K562 (cell line): ENCODE measurements around the gene THYN1. TPM values are rescaled to one million over a fixed set of nuclear protein-coding genes. Genes with fewer than 3 reads are reported as not detected.

ENCODE experiments used
- ATF4 ChIP-seq: fragments of 450-650 bp; formaldehyde crosslinking; IDR thresholded peaks from 2 replicates; pipeline ENCODE4 v1.4.0; 2022; ENCODE audit warnings: mild to moderate bottlenecking, moderate library complexity
- HCFC1 ChIP-seq: IDR thresholded peaks from 2 replicates; pipeline ENCODE4 v1.6.1; 2012; ENCODE audit warnings: low read depth, low read length, improper control_type of control experiment
- HIVEP1 ChIP-seq: fragments of 250-450 bp; sonication (Bioruptor Pico); IDR thresholded peaks from 2 replicates; pipeline ENCODE4 v1.4.0; 2020; ENCODE audit warnings: mild to moderate bottlenecking
- JUN ChIP-seq, 2 experiments: sonication (generic) in 1 of 2; formaldehyde crosslinking in 1 of 2; IDR thresholded peaks; 2 replicates each; pipeline versions ENCODE4 v1.6.1 to v1.8.0; 2012 to 2022; ENCODE audit warnings: borderline replicate concordance in 2 of 2, mild to moderate bottlenecking in 2 of 2, improper control_type of control experiment in 1 of 2, low read depth in 1 of 2, low read length in 1 of 2, missing genetic modification reagents in 1 of 2
- LARP7 ChIP-seq: fragments of 450-650 bp; IDR thresholded peaks from 2 replicates; pipeline ENCODE4 v1.6.1; 2016
- MEIS2 ChIP-seq: fragments of 450-650 bp; IDR thresholded peaks from 2 replicates; pipeline ENCODE4 v1.6.1; 2014; ENCODE audit warnings: mild to moderate bottlenecking; ENCODE audit not compliant: partially characterized antibody
- NONO ChIP-seq, 2 experiments: fragments of 200-400 bp in 1 of 2; fragments of 450-650 bp in 1 of 2; formaldehyde crosslinking in 1 of 2; IDR thresholded peaks; 2 replicates each; pipeline ENCODE4 v1.6.1; 2017; ENCODE audit warnings: low read depth in 2 of 2, mild to moderate bottlenecking in 2 of 2, moderate library complexity in 2 of 2, low read length in 1 of 2
- PML ChIP-seq: IDR thresholded peaks from 2 replicates; pipeline ENCODE4 v1.6.1; 2012; ENCODE audit warnings: low read length, inconsistent platforms
- RHOXF2B ChIP-seq: fragments of 250-450 bp; sonication (Bioruptor Pico); conservative IDR thresholded peaks from 2 replicates; pipeline ENCODE4 v1.5.1; 2021
- SIRT6 ChIP-seq: IDR thresholded peaks from one replicate; pipeline ENCODE4 v1.6.1; 2012; ENCODE audit warnings: low read depth, mild to moderate bottlenecking, control low read depth, inconsistent platforms, low read length, moderate library complexity
- SRF ChIP-seq, 2 experiments: fragments of 250-450, 450-650 bp in 1 of 2; sonication (Bioruptor Pico) in 1 of 2; sonication (generic) in 1 of 2; formaldehyde crosslinking; IDR thresholded peaks; 2 replicates each; pipeline versions ENCODE4 v1.5.0 to v1.5.1; 2020 to 2022; ENCODE audit warnings: mild to moderate bottlenecking in 1 of 2, missing genetic modification reagents in 1 of 2
- TFAP4 ChIP-seq: sonication (generic); formaldehyde crosslinking; IDR thresholded peaks from 2 replicates; pipeline ENCODE4 v1.8.0; 2022; ENCODE audit warnings: missing genetic modification reagents, mild to moderate bottlenecking, moderate library complexity, borderline replicate concordance
- XRCC4 ChIP-seq: IDR thresholded peaks from one replicate; pipeline ENCODE4 v1.6.1; 2011; ENCODE audit not compliant: insufficient read depth, insufficient read length; ENCODE audit errors: extremely low read depth
- ZBTB5 ChIP-seq: fragments of 450-650 bp; IDR thresholded peaks from 2 replicates; pipeline ENCODE4 v1.6.1; 2017; ENCODE audit warnings: antibody characterized with exemption
- ZKSCAN8 ChIP-seq: fragments of 200-800 bp; sonication (Bioruptor generic); IDR thresholded peaks from 2 replicates; pipeline ENCODE4 v1.6.1; 2016; ENCODE audit warnings: missing genetic modification characterization, missing compliant biosample characterization
- ZNF280B ChIP-seq: fragments of 250-450 bp; sonication (Bioruptor Pico); IDR thresholded peaks from 2 replicates; pipeline ENCODE4 v1.5.1; 2021; ENCODE audit warnings: mild to moderate bottlenecking
- ZNF695 ChIP-seq: fragments of 450-650 bp; formaldehyde crosslinking; IDR thresholded peaks from 2 replicates; pipeline ENCODE4 v1.4.0; 2020; ENCODE audit warnings: mild to moderate bottlenecking, moderate library complexity
- ZNF696 ChIP-seq: fragments of 250-450 bp; sonication (Bioruptor Pico); conservative IDR thresholded peaks from 2 replicates; pipeline ENCODE4 v1.4.0; 2020; ENCODE audit warnings: mild to moderate bottlenecking, moderate library complexity
- ZNF778 ChIP-seq: fragments of 450-650 bp; formaldehyde crosslinking; IDR thresholded peaks from 2 replicates; pipeline ENCODE4 v1.4.0; 2020; ENCODE audit warnings: mild to moderate bottlenecking, moderate library complexity
- polyA plus RNA-seq, 8 experiments: library from polyadenylated mRNA; depleted of rRNA in 4 of 8; stranded (reverse) in 5 of 8; unstranded in 3 of 8; fragments of >200 nt; fragmentation: Nextera tagmentation in 2 of 8; fragmentation: Illumina TruSeq in 1 of 8; extraction: Ambion mirVana in 2 of 8; extraction: Trizol in 1 of 8; gene quantifications; 2 replicates each; pipeline versions ENCODE4 v1.2.1 to v1.2.3, GENCODE V29; 2011 to 2014; ENCODE audit warnings: inconsistent platforms in 1 of 8, missing spikeins in 1 of 8
- total RNA-seq, 7 experiments: library from RNA; depleted of rRNA in 6 of 7; stranded (reverse); fragments of >200 nt in 6 of 7; fragmentation: Illumina TruSeq in 2 of 7; extraction: Trizol in 2 of 7; gene quantifications; 2 replicates each; pipeline versions ENCODE4 v1.2.1 to v1.2.3, GENCODE V29; 2011 to 2021; ENCODE audit warnings: low replicate concordance in 1 of 7
- TF ChIP-seq, protein P1 (sequence below): IDR thresholded peaks from 2 replicates; pipeline ENCODE4 v1.6.1; 2014; ENCODE audit warnings: antibody characterized with exemption

THYN1 gene
- total and polyA plus RNA-seq, 9 of the 15 experiments (the other 6 are each of a cell fraction or from before 2014, with no cell fraction given): 54.9 to 279 (median 104) TPM

- TF ChIP-seq, protein P1, sequence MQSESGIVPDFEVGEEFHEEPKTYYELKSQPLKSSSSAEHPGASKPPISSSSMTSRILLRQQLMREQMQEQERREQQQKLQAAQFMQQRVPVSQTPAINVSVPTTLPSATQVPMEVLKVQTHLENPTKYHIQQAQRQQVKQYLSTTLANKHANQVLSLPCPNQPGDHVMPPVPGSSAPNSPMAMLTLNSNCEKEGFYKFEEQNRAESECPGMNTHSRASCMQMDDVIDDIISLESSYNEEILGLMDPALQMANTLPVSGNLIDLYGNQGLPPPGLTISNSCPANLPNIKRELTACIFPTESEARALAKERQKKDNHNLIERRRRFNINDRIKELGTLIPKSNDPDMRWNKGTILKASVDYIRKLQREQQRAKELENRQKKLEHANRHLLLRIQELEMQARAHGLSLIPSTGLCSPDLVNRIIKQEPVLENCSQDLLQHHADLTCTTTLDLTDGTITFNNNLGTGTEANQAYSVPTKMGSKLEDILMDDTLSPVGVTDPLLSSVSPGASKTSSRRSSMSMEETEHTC: no peak
- TF ChIP-seq SIRT6 (no peak), ZNF695 (CRISPR knock-in tag) (no peak), ATF4 (CRISPR knock-in tag) (no peak), LARP7 (no peak), ZNF778 (CRISPR knock-in tag) (no peak), ZBTB5 (no peak), MEIS2 (no peak), PML (peak; percentile 43; the same call in 1 of the 2 replicates), JUN (IDR thresholded peaks at IDR 0.05; ENCODE audit: borderline replicate concordance, low read depth, low read length) (no peak), JUN (CRISPR knock-in tag; IDR thresholded peaks at IDR 0.05; ENCODE audit: borderline replicate concordance) (no peak), NONO (IDR thresholded peaks at IDR 0.05; ENCODE audit: low read depth in 2 of 2, low read length in 1 of 2) (peak in 1 of 2 experiments; percentile 50; a peak in 1 of 4 replicates), RHOXF2B (CRISPR knock-in tag) (no peak), HIVEP1 (CRISPR knock-in tag) (no peak), TFAP4 (CRISPR knock-in tag) (peak; percentile 71; the same call in 1 of the 2 replicates), XRCC4 (no peak), ZNF280B (CRISPR knock-in tag) (no peak), ZNF696 (no peak), HCFC1 (peak; percentile 97), SRF (CRISPR knock-in tag; IDR thresholded peaks at IDR 0.05) (no peak), ZKSCAN8 (no peak)
Measured at GRCh38 chr11:134253188-134253993, at the start of gene THYN1, which contains the start of gene ACAD8 (continued).
